H1 (cell line): ENCODE data around the gene RUNX1. TPM values are rescaled to one million over a fixed set of nuclear protein-coding genes. Genes with fewer than 3 reads are reported as not detected.

Source experiments
- CTCF ChIA-PET: fragments of 300-600 bp; sonication (Branson Sonifier 250); formaldehyde crosslinking; loops from one replicate; lab custom pipeline; 2021; ENCODE audit not compliant: partially characterized antibody; lab: Charles Lee
- POLR2A ChIA-PET: fragments of 300-600 bp; sonication (Branson Sonifier 250); formaldehyde crosslinking; loops from one replicate; lab custom pipeline; 2021; ENCODE audit warnings: inconsistent platforms; ENCODE audit not compliant: partially characterized antibody; lab: Charles Lee
- DNase-seq, 2 experiments: peaks; one replicate each; pipeline versions ENCODE4 v3.0.0 to v3.0.0-alpha.2; 2010 to 2022; ENCODE audit warnings: low spot score in 2 of 2, low read depth in 1 of 2, mixed read lengths in 1 of 2
- FAIRE-seq: peaks from 2 replicates; lab custom pipeline; 2011; peaks lifted over from hg19 to GRCh38; lab: Jason Lieb, UNC
- H2AFZ ChIP-seq: 2 replicates; pipeline ENCODE4 v1.8.1; 2012; ENCODE audit warnings: low read length, inconsistent platforms
- H2AK5ac ChIP-seq: 2 replicates; pipeline ENCODE4 v1.6.1; 2013; ENCODE audit warnings: low read depth, low read length
- H2BK120ac ChIP-seq: replicated peaks from 2 replicates; pipeline ENCODE3; 2013; ENCODE audit warnings: low read depth, low read length, inconsistent platforms
- H2BK12ac ChIP-seq: 2 replicates; pipeline ENCODE4 v1.6.1; 2013; ENCODE audit warnings: low read depth, low read length
- H2BK15ac ChIP-seq: 2 replicates; pipeline ENCODE4 v1.6.1; 2013; ENCODE audit warnings: low read length
- H2BK20ac ChIP-seq: 2 replicates; pipeline ENCODE4 v1.6.1; 2013; ENCODE audit warnings: low read length
- H2BK5ac ChIP-seq: 2 replicates; pipeline ENCODE4 v1.6.1; 2013; ENCODE audit warnings: low read depth, low read length
- H3K14ac ChIP-seq: 2 replicates; pipeline ENCODE4 v1.6.1; 2013; ENCODE audit warnings: inconsistent platforms; ENCODE audit not compliant: insufficient read length
- H3K18ac ChIP-seq: 2 replicates; pipeline ENCODE4 v1.6.1; 2013; ENCODE audit warnings: low read length; ENCODE audit errors: extremely low read depth
- H3K23ac ChIP-seq: 2 replicates; pipeline ENCODE4 v1.6.1; 2013; ENCODE audit warnings: inconsistent platforms; ENCODE audit not compliant: insufficient read length
- H3K23me2 ChIP-seq: 2 replicates; pipeline ENCODE4 v1.6.1; 2013; ENCODE audit warnings: low read depth, low read length
- H3K27ac ChIP-seq: 2 replicates; pipeline ENCODE4 v1.6.1; 2011; ENCODE audit warnings: low read depth, low read length, inconsistent platforms
- H3K27me3 ChIP-seq, 4 experiments: replicated peaks in 1 of 4; 1 replicate in 1 of 4; 2 replicates in 3 of 4; pipeline versions ENCODE4 v1.6.1 to v1.8.1; 2011 to 2013; ENCODE audit warnings: low read length in 3 of 4, mild to moderate bottlenecking in 3 of 4, inconsistent platforms in 2 of 4, mixed read lengths in 2 of 4, moderate library complexity in 1 of 4; ENCODE audit not compliant: control insufficient read depth in 3 of 4, insufficient read depth in 3 of 4; ENCODE audit errors: extremely low read depth in 1 of 4
- H3K36me3 ChIP-seq, 4 experiments: 2 replicates each; pipeline versions ENCODE4 v1.6.1 to v1.8.1; 2011 to 2013; ENCODE audit warnings: mild to moderate bottlenecking in 4 of 4, low read length in 3 of 4, moderate library complexity in 2 of 4, control low read depth in 1 of 4, inconsistent platforms in 1 of 4; ENCODE audit not compliant: insufficient read depth in 4 of 4, control insufficient read depth in 2 of 4
- H3K4ac ChIP-seq: replicated peaks from 2 replicates; pipeline ENCODE3; 2013; ENCODE audit warnings: low read length, low read depth, mixed read lengths, inconsistent platforms; ENCODE audit not compliant: insufficient read length
- H3K4me1 ChIP-seq, 4 experiments: replicated peaks in 1 of 4; 1 replicate in 1 of 4; 2 replicates in 3 of 4; pipeline versions ENCODE4 v1.6.1 to v1.8.1; 2011 to 2013; ENCODE audit warnings: low read length in 3 of 4, inconsistent platforms in 2 of 4, mixed read lengths in 1 of 4; ENCODE audit not compliant: insufficient read depth in 4 of 4, control insufficient read depth in 3 of 4
- H3K4me2 ChIP-seq, 2 experiments: 2 replicates each; pipeline versions ENCODE4 v1.6.1 to v1.8.1; 2011 to 2013; ENCODE audit warnings: low read depth in 2 of 2, low read length in 2 of 2, control low read depth in 1 of 2, inconsistent platforms in 1 of 2, mild to moderate bottlenecking in 1 of 2; ENCODE audit not compliant: insufficient read depth in 1 of 2
- H3K4me3 ChIP-seq, 4 experiments: fragments of 200-600, 300-600 bp in 1 of 4; sonication (generic), shearing (Covaris generic), sonication (Bioruptor Twin) in 1 of 4; 2 replicates each; pipeline versions ENCODE4 v1.5.1 to v1.8.1; 2011 to 2016; ENCODE audit warnings: low read length in 4 of 4, low read depth in 3 of 4, control low read depth in 2 of 4, inconsistent platforms in 2 of 4, mild to moderate bottlenecking in 2 of 4, mixed read lengths in 1 of 4, moderate library complexity in 1 of 4; ENCODE audit not compliant: insufficient read depth in 2 of 4; ENCODE audit errors: extremely low read depth in 1 of 4
- H3K56ac ChIP-seq: replicated peaks from 2 replicates; pipeline ENCODE3; 2013; ENCODE audit warnings: low read depth, mild to moderate bottlenecking, mixed read lengths, low read length, inconsistent platforms; ENCODE audit not compliant: insufficient read length
- H3K79me1 ChIP-seq: 2 replicates; pipeline ENCODE4 v1.6.1; 2013; ENCODE audit warnings: low read depth, low read length, control low read depth
- H3K79me2 ChIP-seq, 2 experiments: 2 replicates each; pipeline versions ENCODE4 v1.6.1 to v1.8.1; 2012 to 2013; ENCODE audit warnings: low read length in 2 of 2, mild to moderate bottlenecking in 2 of 2, inconsistent platforms in 1 of 2; ENCODE audit not compliant: insufficient read depth in 2 of 2, control insufficient read depth in 1 of 2
- H3K9ac ChIP-seq, 4 experiments: replicated peaks in 1 of 4; 1 replicate in 1 of 4; 2 replicates in 3 of 4; pipeline versions ENCODE4 v1.6.1 to v1.8.1; 2011 to 2013; ENCODE audit warnings: low read depth in 3 of 4, low read length in 3 of 4, control low read depth in 2 of 4, mild to moderate bottlenecking in 2 of 4, moderate library complexity in 2 of 4, inconsistent platforms in 1 of 4; ENCODE audit errors: extremely low read depth in 1 of 4
- H3K9me3 ChIP-seq, 2 experiments: 2 replicates each; pipeline versions ENCODE4 v1.6.1 to v1.8.1; 2012 to 2013; ENCODE audit warnings: mild to moderate bottlenecking in 2 of 2, moderate library complexity in 2 of 2, control low read depth in 1 of 2, inconsistent platforms in 1 of 2, low read depth in 1 of 2, low read length in 1 of 2, mixed read lengths in 1 of 2; ENCODE audit not compliant: insufficient read depth in 2 of 2
- H4K20me1 ChIP-seq, 2 experiments: replicated peaks in 1 of 2; 2 replicates each; pipeline versions ENCODE3 to v1.8.1; 2011 to 2013; ENCODE audit warnings: inconsistent platforms in 2 of 2, low read length in 2 of 2, mild to moderate bottlenecking in 1 of 2; ENCODE audit not compliant: insufficient read depth in 2 of 2, control insufficient read depth in 1 of 2
- H4K5ac ChIP-seq: 2 replicates; pipeline ENCODE4 v1.6.1; 2013; ENCODE audit warnings: low read length, low read depth, mixed read lengths, inconsistent platforms; ENCODE audit not compliant: insufficient read length
- H4K8ac ChIP-seq: 2 replicates; pipeline ENCODE4 v1.8.0; 2013; ENCODE audit warnings: mild to moderate bottlenecking, moderate library complexity, low read length, inconsistent platforms; ENCODE audit not compliant: insufficient read depth; ENCODE audit errors: extremely low read depth
- H4K91ac ChIP-seq: replicated peaks from 2 replicates; pipeline ENCODE3; 2013; ENCODE audit warnings: low read length, mixed read lengths, inconsistent platforms; ENCODE audit not compliant: insufficient read length
- MAX ChIP-seq: IDR thresholded peaks from 2 replicates; pipeline ENCODE4 v1.6.1; 2012; ENCODE audit warnings: inconsistent platforms
- RBBP5 ChIP-seq: IDR thresholded peaks from 2 replicates; pipeline ENCODE4 v1.7.1; 2012; ENCODE audit warnings: low read depth, mild to moderate bottlenecking, inconsistent platforms, low read length, moderate library complexity, borderline replicate concordance
- SIN3A ChIP-seq, 2 experiments: IDR thresholded peaks in 1 of 2; conservative IDR thresholded peaks in 1 of 2; 2 replicates each; pipeline ENCODE4 v1.6.1; 2011 to 2012; ENCODE audit warnings: low read length in 2 of 2, improper control_type of control experiment in 1 of 2, low read depth in 1 of 2, mild to moderate bottlenecking in 1 of 2
- TEAD4 ChIP-seq: IDR thresholded peaks from 2 replicates; pipeline ENCODE4 v1.6.1; 2012; ENCODE audit warnings: low read depth, low read length, inconsistent platforms, mixed read lengths
- WGBS, 2 experiments: shearing (Covaris generic) in 1 of 2; methylation state at CpG; one replicate each; pipeline versions ENCODE4 v1.1.6 to v1.1.7; 2013 to 2015; ENCODE audit warnings: low lambda C conversion rate in 2 of 2, mixed read lengths in 2 of 2, inconsistent platforms in 1 of 2, low coverage in 1 of 2, missing lambda C conversion rate in 1 of 2; ENCODE audit not compliant: insufficient replicate concordance in 2 of 2, insufficient coverage in 1 of 2, insufficient read length in 1 of 2; ENCODE audit errors: extremely low coverage in 1 of 2, missing lambda C conversion rate in 1 of 2; 5-methylcytosine and 5-hydroxymethylcytosine counted together
- polyA plus RNA-seq, 7 experiments: library from polyadenylated mRNA; depleted of rRNA in 3 of 7; stranded (reverse) in 5 of 7; unstranded in 2 of 7; fragments of >200 nt in 5 of 7; fragments of 200-250 nt in 2 of 7; gene quantifications; 1 replicate in 5 of 7; 2 replicates in 1 of 7; 4 replicates in 1 of 7; pipeline versions ENCODE4 v1.2.1 to v1.2.3, GENCODE V29; 2011 to 2013; ENCODE audit warnings: missing spikeins in 2 of 7, mixed read lengths in 2 of 7
- total RNA-seq: library from RNA; stranded (reverse); fragmentation: NEBNext Ultra II Directional; extraction: Animal tissue kit (Norgen Biotek cat#: 25700); gene quantifications from 2 replicates; pipeline ENCODE4 v1.2.1, GENCODE V29; 2021

The RUNX1 gene
- total and polyA plus RNA-seq, 2 of the 8 experiments (the other 6 are each of a cell fraction or from before 2014, with no cell fraction given) = 0.20 to 0.60 TPM

- H3K9me3 ChIP-seq = no peaks in the 10 kb centered on the region
- H2AFZ ChIP-seq = no peak overlapping the region
- no peak overlapping the region for H3K9ac ChIP-seq
- ChIA-PET CTCF (interaction anchor here (0.7 to 4.0 kb wide), 3 partner anchors 13 to 99 kb away, joined by 3 to 32 read pairs (median 9); no protein-coding TSS in a partner anchor), POLR2A (no interaction called here)
- no peak overlapping the region for H2BK20ac ChIP-seq
- H3K23ac ChIP-seq = no peak overlapping the region
- H4K91ac ChIP-seq = no peak overlapping the region
- peaks cover 7 to 26% (median 15%) of the 10 kb centered on the region in 4 experiments for H3K4me1 ChIP-seq
- H3K23me2 ChIP-seq = no peaks in the 10 kb centered on the region
- FAIRE-seq (no peak), DNase-seq (no peak)
- no peak overlapping the region for H2BK5ac ChIP-seq
- H3K4me3 ChIP-seq = no peak overlapping the region
- no peak overlapping the region for H3K18ac ChIP-seq
- H3K14ac ChIP-seq = no peak overlapping the region
- H2BK15ac ChIP-seq = no peak overlapping the region
- no peak overlapping the region for H4K8ac ChIP-seq
- no peaks in the 10 kb centered on the region; a peak in 3 of 7 replicates for H3K27me3 ChIP-seq
- peak overlapping the region in 1 of 2 experiments; percentile 6; a peak in 2 of 4 replicates for H3K4me2 ChIP-seq
- no peak overlapping the region for H4K5ac ChIP-seq
- H3K4ac ChIP-seq = no peak overlapping the region
- no peak overlapping the region for H3K56ac ChIP-seq
- no peaks in the 10 kb centered on the region for H3K79me2 ChIP-seq
- H2BK12ac ChIP-seq = no peak overlapping the region
- H4K20me1 ChIP-seq = no peaks in the 10 kb centered on the region
- H2BK120ac ChIP-seq = no peak overlapping the region
- TF ChIP-seq TEAD4 (no peak), SIN3A (conservative IDR thresholded peaks at IDR 0.05 in 1 of 2, IDR thresholded peaks at IDR 0.05 in 1 of 2; ENCODE audit: low read depth in 1 of 2, low read length in 2 of 2) (0 out of 4 replicates have a peak, but pooled peaks of 1 of the 2 experiments have one; percentile 28), RBBP5 (no peak), MAX (peak; percentile 68)
- H3K79me1 ChIP-seq = no peaks in the 10 kb centered on the region
- H3K27ac ChIP-seq = no peak overlapping the region
- H2AK5ac ChIP-seq = 0 out of 2 replicates have a peak overlapping the region, but pooled peaks have one; percentile 24
- no peaks in the 10 kb centered on the region for H3K36me3 ChIP-seq
- 72% methylated on average over 4 of the region's 4 CpGs; no CpG with 5 or more reads in 1 of the 2 experiments for WGBS, 2 experiments
Observed at GRCh38 chr21:34844924-34845238, 204.2 kb downstream of the RUNX1 start.
